GM10847 (cell line): Measurements from ENCODE around the gene GRM2.

Source experiments
- POLR2A ChIP-seq: IDR thresholded peaks from 2 replicates; pipeline ENCODE4 v1.6.1; 2011; ENCODE audit not compliant: insufficient read length; ENCODE audit errors: extremely low read depth

GRM2 gene

GRCh38 chr3:51727500-51727899 is 20.6 kb downstream of the GRM2 start:
- no peak for TF ChIP-seq POLR2A

- no peak for TF ChIP-seq POLR2A
These were observed 22.3 kb downstream of the GRM2 start for GRCh38 chr3:51729042-51729633.

GRCh38 chr3:51733859-51734571 is 27.1 kb downstream of the GRM2 start:
- no peak for TF ChIP-seq POLR2A

GRCh38 chr3:51734572-51734907 is 27.7 kb downstream of the GRM2 start:
- no peak for TF ChIP-seq POLR2A

GRCh38 chr3:51735039-51735438 is 28.2 kb downstream of the GRM2 start:
- TF ChIP-seq POLR2A, result no peak

GRCh38 chr3:51735950-51736349 is 29.1 kb downstream of the GRM2 start:
- TF ChIP-seq POLR2A, result no peak

- TF ChIP-seq POLR2A, result no peak
These were observed 32.2 kb downstream of the GRM2 start for GRCh38 chr3:51739110-51739509.

- TF ChIP-seq POLR2A, result no peak
These were observed 41.0 kb downstream of the GRM2 start for GRCh38 chr3:51747840-51748239.

- TF ChIP-seq POLR2A, result no peak
These were observed 41.5 kb downstream of the GRM2 start for GRCh38 chr3:51748327-51748726.

- TF ChIP-seq POLR2A, result no peak
These were observed 44.0 kb downstream of the GRM2 start for GRCh38 chr3:51750878-51751277.

GRCh38 chr3:51751287-51751686 is 44.4 kb downstream of the GRM2 start:
- no peak for TF ChIP-seq POLR2A

GRCh38 chr3:51759203-51759602 is 52.3 kb downstream of the GRM2 start:
- no peak for TF ChIP-seq POLR2A
